ENCODE measurements around the gene PTGIS. TPM values are rescaled to one million over a fixed set of nuclear protein-coding genes. Genes with fewer than 3 reads are reported as not detected.

PTGIS gene
- total RNA-seq, 1 experiment from 2014 or later: 26.9 TPM

DNA sequence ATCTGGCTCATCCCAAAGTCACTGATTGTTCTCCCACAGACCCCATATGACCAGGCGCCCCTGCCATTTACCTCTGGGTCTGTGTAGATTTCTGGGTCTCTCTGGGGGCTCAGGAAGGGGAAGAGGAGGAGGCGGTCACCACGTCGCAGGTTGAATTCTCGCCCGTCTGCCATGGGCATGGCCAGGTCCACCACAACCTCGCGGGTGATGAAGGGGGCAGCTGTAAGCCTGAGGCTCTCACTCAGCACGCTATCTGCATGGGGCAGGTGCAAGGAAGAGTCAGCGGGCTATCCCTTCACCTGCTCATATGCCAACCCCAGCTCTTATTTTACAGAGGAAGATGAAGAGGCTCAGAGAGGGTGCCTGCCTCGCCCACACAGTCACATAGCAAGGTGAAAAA lies 54.9 kb downstream of the PTGIS start:
- ChIA-PET CTCF (interaction anchor here (0.6 to 0.7 kb wide), 2 partner anchors 92 to 552 kb away, joined by 4 to 5 read pairs; no protein-coding TSS in a partner anchor), POLR2A (ENCODE audit: unreplicated experiment) (no interaction called here)
- Histone ChIP-seq H3K4me3 (no peak overlapping the region), H3K4me1 (replicated peaks; ENCODE audit: insufficient read depth) (peaks cover 8% of the 10 kb centered on the region), H3K9me3 (ENCODE audit: insufficient read depth, low read depth) (no peaks in the 10 kb centered on the region), H3K27ac (no peak overlapping the region), H3K9me2 (ENCODE audit: insufficient read depth) (no peaks in the 10 kb centered on the region), H3F3A (ENCODE audit: insufficient read depth, low read depth) (peaks cover 5% of the 10 kb centered on the region; the same call in 1 of the 2 replicates), H4K20me1 (ENCODE audit: insufficient read depth) (no peaks in the 10 kb centered on the region), H2AFZ (no peak overlapping the region), H3K79me2 (ENCODE audit: low read depth) (no peaks in the 10 kb centered on the region), H3K36me3 (ENCODE audit: low read depth) (0 out of 2 replicates have a peak, but pooled peaks cover 6% of the 10 kb centered on the region), H3K27me3 (ENCODE audit: insufficient read depth, low read depth) (peaks cover 14% of the 10 kb centered on the region; the same call in 1 of the 2 replicates), H3K4me2 (no peak overlapping the region)
- peak in 1 of 2 experiments; percentile 9 for DNase-seq
- no TSS peak for BruUV-seq (replicated peaks)
- no peak for TF ChIP-seq EZH2 (IDR thresholded peaks at IDR 0.05; ENCODE audit: low read depth)
- TF ChIP-seq, protein P1, sequence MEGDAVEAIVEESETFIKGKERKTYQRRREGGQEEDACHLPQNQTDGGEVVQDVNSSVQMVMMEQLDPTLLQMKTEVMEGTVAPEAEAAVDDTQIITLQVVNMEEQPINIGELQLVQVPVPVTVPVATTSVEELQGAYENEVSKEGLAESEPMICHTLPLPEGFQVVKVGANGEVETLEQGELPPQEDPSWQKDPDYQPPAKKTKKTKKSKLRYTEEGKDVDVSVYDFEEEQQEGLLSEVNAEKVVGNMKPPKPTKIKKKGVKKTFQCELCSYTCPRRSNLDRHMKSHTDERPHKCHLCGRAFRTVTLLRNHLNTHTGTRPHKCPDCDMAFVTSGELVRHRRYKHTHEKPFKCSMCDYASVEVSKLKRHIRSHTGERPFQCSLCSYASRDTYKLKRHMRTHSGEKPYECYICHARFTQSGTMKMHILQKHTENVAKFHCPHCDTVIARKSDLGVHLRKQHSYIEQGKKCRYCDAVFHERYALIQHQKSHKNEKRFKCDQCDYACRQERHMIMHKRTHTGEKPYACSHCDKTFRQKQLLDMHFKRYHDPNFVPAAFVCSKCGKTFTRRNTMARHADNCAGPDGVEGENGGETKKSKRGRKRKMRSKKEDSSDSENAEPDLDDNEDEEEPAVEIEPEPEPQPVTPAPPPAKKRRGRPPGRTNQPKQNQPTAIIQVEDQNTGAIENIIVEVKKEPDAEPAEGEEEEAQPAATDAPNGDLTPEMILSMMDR (conservative IDR thresholded peaks at IDR 0.05): no peak
- intact Hi-C loops (cut with micrococcal nuclease; ENCODE audit: unreplicated experiment): no loop called here

DNA sequence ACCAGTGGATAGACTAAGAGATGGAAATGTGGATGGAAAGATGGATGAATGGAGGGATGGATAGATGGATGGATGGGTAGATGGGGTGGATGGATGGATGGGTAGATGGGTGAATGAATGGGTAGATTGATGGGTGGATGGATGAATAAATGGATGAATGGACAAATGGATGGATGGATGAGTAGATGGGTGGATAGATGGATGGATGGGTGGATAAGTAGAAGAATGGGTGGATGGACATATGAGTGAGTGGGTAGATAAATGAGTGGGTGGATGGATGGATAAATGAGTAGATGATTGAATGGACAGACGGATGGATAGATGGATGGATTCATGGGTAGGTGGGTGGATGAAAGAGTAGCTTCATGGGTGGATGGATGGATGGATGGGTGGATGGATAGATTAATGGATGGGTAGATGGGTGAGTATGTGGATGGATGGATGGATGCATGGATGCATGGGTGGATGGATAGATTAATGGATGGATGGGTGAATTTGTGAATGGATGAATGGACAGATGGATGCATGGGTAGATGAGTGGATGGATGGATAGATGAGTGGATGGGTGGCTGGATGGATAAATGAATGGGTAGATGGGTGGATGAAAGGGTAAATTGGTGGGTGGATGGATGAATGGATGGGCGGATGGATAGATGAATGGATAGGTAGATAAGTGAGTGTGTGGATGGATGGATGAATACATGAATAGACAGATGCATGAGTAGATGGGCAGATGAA lies 56.0 kb downstream of the PTGIS start:
- no peaks in the 10 kb centered on the region for H3K9me3 ChIP-seq (ENCODE audit: insufficient read depth, low read depth)
- CTCF ChIA-PET: interaction anchor here (0.7 kb wide), 1 partner anchor 114 kb away, joined by 3 read pairs; no protein-coding TSS in a partner anchor
- no TSS peak for BruUV-seq (replicated peaks)
- H3K4me1 ChIP-seq (replicated peaks; ENCODE audit: insufficient read depth): no peaks in the 10 kb centered on the region
- H3K4me3 ChIP-seq: no peak overlapping the region
- peaks cover 14% of the 10 kb centered on the region; the same call in 1 of the 2 replicates for H3K27me3 ChIP-seq (ENCODE audit: insufficient read depth, low read depth)
- POLR2A ChIA-PET (ENCODE audit: unreplicated experiment): no interaction called here
- H2AFZ ChIP-seq: no peak overlapping the region
- H3K4me2 ChIP-seq: no peak overlapping the region
- H3F3A ChIP-seq (ENCODE audit: insufficient read depth, low read depth): 0 out of 2 replicates have a peak, but pooled peaks cover 5% of the 10 kb centered on the region
- no peak overlapping the region for H3K27ac ChIP-seq
- H3K79me2 ChIP-seq (ENCODE audit: low read depth): no peaks in the 10 kb centered on the region
- peak in 1 of 2 experiments; percentile 22 for DNase-seq
- H3K9me2 ChIP-seq (ENCODE audit: insufficient read depth): no peaks in the 10 kb centered on the region
- intact Hi-C loops (cut with micrococcal nuclease; ENCODE audit: unreplicated experiment): no loop called here
- H4K20me1 ChIP-seq (ENCODE audit: insufficient read depth): no peaks in the 10 kb centered on the region
- 0 out of 2 replicates have a peak, but pooled peaks cover 6% of the 10 kb centered on the region for H3K36me3 ChIP-seq (ENCODE audit: low read depth)
- TF ChIP-seq, protein P1 (conservative IDR thresholded peaks at IDR 0.05): no peak
- TF ChIP-seq EZH2 (IDR thresholded peaks at IDR 0.05; ENCODE audit: low read depth): no peak

DNA sequence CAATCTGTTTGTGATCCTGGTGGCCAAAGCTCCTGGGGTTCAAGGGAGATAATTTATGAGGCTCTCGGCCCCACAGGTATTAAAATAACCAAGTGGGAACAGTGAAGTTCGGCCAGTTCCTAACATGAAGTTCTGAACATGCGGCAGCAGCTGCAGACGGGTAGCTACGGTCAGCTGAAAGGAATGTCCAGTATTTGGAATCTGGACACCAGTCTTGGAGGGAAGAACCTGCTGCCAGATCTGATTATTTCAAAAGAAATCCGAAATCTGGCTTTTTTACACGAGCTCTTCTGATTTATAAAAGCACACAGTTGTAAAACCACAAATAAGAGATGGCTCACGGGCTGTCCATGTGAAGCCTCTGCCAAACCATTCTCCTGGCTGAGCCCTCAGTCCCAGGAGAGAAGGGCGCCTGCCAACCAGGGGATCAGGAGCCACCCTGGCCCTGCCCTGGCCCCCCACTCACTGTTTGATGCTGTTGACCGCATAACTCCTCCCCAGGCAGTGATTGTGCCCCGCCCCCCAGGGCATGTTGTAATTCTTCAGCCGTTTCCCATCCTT lies 57.3 kb downstream of the PTGIS start:
- intact Hi-C loops (cut with micrococcal nuclease; ENCODE audit: unreplicated experiment): no loop called here
- Histone ChIP-seq H3K36me3 (ENCODE audit: low read depth) (0 out of 2 replicates have a peak, but pooled peaks cover 6% of the 10 kb centered on the region), H3K4me1 (replicated peaks; ENCODE audit: insufficient read depth) (no peaks in the 10 kb centered on the region), H3K4me3 (no peak overlapping the region), H3K4me2 (no peak overlapping the region), H2AFZ (no peak overlapping the region), H3K9me2 (ENCODE audit: insufficient read depth) (no peaks in the 10 kb centered on the region), H3F3A (ENCODE audit: insufficient read depth, low read depth) (0 out of 2 replicates have a peak, but pooled peaks cover 5% of the 10 kb centered on the region), H3K27me3 (ENCODE audit: insufficient read depth, low read depth) (peaks cover 14% of the 10 kb centered on the region; the same call in 1 of the 2 replicates), H3K27ac (no peak overlapping the region), H3K79me2 (ENCODE audit: low read depth) (no peaks in the 10 kb centered on the region), H3K9me3 (ENCODE audit: insufficient read depth, low read depth) (no peaks in the 10 kb centered on the region), H4K20me1 (ENCODE audit: insufficient read depth) (no peaks in the 10 kb centered on the region)
- TF ChIP-seq, protein P1 (conservative IDR thresholded peaks at IDR 0.05): no peak
- TF ChIP-seq EZH2 (IDR thresholded peaks at IDR 0.05; ENCODE audit: low read depth): no peak
- CTCF ChIA-PET: no interaction called here
- POLR2A ChIA-PET (ENCODE audit: unreplicated experiment): interaction anchor here (0.7 kb wide), 1 partner anchor 291 kb away, joined by 3 read pairs; the partner anchor contains the start of gene DDX27
- BruUV-seq (replicated peaks): no TSS peak
- no peak for DNase-seq

Measured in PC-9 (cell line).